ENCODE data around the gene DDX4.

DNA sequence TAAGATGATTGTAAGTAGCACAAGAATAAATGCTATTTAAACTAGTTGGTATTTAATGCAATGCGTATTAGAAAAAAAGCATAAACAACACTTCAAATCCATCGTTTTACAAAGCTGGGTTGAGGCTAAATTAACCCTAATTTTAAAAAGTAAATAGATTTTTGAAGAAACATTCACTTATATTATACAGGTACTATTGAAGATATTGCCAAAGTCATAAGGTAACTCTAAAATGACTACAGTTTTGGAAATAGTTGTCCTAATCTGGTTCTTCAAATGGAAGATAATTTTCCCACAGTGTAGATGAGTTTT, 45.8 kb upstream of the DDX4 start:
- TF ChIP-seq SP1 (IDR thresholded peaks at IDR 0.05; ENCODE audit: low read depth) (no peak), POLR2AphosphoS5 (IDR thresholded peaks at IDR 0.05; ENCODE audit: low read depth, low read length) (no peak), YY1 (IDR thresholded peaks at IDR 0.05; ENCODE audit: extremely low read depth, insufficient replicate concordance, low read depth, low read length) (no peak), EZH2phosphoT487 (IDR thresholded peaks at IDR 0.05; ENCODE audit: borderline replicate concordance) (no peak)
- TF ChIP-seq, protein P1, sequence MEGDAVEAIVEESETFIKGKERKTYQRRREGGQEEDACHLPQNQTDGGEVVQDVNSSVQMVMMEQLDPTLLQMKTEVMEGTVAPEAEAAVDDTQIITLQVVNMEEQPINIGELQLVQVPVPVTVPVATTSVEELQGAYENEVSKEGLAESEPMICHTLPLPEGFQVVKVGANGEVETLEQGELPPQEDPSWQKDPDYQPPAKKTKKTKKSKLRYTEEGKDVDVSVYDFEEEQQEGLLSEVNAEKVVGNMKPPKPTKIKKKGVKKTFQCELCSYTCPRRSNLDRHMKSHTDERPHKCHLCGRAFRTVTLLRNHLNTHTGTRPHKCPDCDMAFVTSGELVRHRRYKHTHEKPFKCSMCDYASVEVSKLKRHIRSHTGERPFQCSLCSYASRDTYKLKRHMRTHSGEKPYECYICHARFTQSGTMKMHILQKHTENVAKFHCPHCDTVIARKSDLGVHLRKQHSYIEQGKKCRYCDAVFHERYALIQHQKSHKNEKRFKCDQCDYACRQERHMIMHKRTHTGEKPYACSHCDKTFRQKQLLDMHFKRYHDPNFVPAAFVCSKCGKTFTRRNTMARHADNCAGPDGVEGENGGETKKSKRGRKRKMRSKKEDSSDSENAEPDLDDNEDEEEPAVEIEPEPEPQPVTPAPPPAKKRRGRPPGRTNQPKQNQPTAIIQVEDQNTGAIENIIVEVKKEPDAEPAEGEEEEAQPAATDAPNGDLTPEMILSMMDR (IDR thresholded peaks at IDR 0.05 in 2 of 3, conservative IDR thresholded peaks at IDR 0.05 in 1 of 3; ENCODE audit: borderline replicate concordance in 1 of 3, insufficient read depth in 1 of 3, low read depth in 2 of 3, low read length in 2 of 3) = no peak
- TF ChIP-seq, protein P2, sequence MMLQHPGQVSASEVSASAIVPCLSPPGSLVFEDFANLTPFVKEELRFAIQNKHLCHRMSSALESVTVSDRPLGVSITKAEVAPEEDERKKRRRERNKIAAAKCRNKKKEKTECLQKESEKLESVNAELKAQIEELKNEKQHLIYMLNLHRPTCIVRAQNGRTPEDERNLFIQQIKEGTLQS (IDR thresholded peaks at IDR 0.05) = no peak

Measured in HCT116 (cell line).